Activated CD8-positive, alpha-beta memory T cell treated with anti-CD3 and anti-CD28 coated beads, Interleukin-2, amount 50 U/mL, for 24 hours (primary cell): ENCODE results near the gene MAK.
"Not testable (repeated sequence)": the region's sequence is repeated elsewhere in the genome, so short reads cannot be mapped to it uniquely, and the experiment has no call there.

Source experiments
- DNase-seq: peaks from one replicate; pipeline ENCODE4 v3.0.0-alpha.2; 2020; ENCODE audit errors: extremely low read depth

Gene MAK

DNA sequence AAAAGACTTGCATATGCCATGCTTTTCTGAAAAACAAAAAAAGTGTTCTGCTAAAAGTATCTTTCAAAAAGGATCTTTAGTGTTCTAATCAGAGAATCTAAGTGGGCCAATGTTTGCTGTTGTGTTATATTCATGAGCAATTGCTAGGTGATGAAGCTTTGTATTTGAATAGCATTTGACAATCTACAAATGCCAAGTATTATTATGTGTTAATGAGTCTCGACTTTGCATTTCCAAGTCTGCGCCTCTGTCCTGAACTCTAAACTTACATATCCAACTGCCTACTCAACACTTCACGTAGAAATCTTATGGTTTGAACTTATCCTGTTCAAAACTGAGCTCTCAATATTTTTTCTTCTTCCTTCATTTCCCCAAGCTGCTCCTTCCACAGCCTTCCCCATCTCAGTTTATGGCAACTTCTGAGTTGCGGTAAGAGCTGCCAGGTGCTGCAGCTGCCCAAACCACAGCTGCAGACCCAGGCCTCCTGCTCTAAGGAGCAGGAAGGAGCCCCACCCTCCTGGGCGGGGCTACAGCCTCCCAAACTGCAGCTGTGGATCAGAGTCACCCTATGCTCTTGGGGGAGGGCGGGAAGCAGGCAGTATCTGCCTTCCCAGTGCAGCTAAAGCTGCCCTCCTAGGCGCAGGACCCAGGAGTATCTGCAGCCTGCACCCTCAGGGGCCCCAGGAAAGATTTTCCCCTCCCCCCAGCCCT, 16.7 kb upstream of the MAK start:
- no peak for DNase-seq

DNA sequence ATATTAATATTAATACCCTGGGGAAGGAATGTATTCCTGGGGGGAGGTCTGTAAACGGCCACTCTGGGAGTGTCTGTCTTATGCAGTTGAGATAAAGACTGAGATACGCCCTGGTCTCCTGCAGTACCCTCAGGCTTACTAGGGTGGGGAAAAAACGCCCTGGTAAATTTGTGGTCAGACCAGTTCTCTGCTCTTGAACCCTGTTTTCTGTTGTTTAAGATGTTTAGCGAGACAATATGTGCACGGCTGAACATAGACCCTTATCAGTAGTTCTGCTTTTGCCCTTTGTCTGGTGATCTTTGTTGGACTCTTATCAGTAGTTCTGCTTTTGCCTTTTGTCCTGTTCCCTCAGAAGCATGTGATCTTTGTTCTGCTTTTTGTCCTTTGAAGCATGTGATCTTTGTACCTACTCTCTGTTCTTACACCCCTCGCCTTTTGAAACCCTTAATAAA, 15.5 kb upstream of the MAK start:
- not testable (repeated sequence) for DNase-seq

DNA sequence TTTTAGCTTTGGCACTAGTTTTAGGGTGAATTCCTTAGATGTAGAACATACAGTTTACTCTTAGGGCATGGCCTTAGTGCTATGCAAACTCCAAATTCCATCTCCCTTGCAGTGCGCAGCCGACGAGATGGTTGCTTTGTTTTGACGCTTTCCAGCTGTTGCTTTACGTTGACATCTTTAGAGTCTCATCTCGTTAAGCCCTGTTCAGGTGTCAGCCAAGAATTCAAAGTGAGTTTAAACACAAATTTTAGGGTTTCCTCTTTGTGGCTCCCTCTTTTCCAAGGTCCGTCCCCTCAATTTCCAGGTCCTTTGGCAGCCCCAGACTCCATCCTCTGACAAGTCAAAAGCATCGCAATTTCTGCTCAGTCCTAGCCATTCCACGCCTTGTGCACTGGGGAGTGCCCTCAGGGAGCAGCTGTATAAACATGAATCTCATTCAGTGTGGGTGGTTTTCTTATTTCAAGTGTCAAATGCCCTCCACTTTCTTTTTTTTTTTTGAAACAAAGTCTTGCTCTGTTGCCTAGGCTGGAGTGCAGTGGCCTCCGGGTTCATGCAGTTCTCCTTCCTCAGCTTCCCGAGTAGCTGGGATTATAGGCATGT, 14.1 kb upstream of the MAK start:
- DNase-seq, result no peak

DNA sequence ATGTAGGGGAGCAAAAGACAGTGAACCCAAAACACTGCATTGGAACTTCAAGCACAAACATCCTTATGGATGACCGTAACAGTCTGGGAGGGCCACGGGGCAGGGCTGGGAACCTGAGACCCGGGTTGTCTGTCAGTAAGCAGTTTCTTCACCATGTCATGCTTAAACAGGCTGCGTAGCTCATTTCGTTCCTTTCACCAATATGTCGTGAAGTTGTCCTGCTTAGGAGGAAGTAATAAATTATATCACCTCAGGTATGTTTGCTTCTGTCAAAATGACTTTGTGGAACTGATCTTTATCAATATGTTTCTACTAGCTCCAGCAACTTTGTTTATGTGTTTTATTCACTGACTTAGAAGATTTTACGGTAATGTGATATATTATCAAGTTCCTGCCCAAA, 12.4 kb upstream of the MAK start:
- DNase-seq, result no peak

DNA sequence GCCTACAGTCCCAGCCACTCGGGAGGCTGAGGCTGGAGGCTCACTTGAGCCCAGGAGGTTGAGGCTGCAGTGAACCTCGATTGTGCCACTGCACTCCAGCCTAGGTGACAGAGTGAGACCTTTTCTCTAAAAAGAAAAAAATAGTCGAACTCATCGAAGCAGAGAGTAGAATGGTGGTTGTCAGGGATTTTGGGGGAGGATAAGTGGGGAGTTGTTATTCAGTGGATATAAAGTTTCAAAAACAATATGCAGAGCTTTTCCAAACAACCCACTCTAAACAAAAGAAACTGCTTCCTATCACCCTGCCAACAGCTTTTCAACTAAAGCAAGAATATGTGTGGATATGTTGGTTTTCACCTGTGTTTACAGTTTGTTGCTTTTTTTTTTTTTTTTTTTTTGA, 11.6 kb upstream of the MAK start:
- no peak for DNase-seq

DNA sequence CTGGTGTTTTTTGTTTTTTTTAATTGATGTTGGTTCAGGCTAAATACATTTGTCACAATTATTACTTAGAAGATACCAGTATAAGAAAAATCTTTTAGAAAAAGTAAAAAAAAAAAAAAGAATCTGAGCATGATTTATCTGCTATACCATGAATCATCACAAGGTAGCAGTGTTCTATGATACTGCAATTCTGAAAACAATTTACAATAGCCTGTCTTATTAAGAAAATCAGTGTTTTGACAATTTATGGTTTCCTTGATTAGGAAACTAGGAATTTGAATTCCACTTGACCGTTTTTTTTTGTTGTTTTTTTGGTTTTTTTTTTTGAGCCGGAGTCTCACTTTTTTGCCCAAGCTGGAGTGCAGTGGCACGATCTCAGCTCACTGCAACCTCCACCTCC, 9.3 kb upstream of the MAK start:
- DNase-seq, result no peak

- no peak for DNase-seq
These were observed 5.2 kb upstream of the MAK start for GRCh38 chr6:10843554-10843953.

DNA sequence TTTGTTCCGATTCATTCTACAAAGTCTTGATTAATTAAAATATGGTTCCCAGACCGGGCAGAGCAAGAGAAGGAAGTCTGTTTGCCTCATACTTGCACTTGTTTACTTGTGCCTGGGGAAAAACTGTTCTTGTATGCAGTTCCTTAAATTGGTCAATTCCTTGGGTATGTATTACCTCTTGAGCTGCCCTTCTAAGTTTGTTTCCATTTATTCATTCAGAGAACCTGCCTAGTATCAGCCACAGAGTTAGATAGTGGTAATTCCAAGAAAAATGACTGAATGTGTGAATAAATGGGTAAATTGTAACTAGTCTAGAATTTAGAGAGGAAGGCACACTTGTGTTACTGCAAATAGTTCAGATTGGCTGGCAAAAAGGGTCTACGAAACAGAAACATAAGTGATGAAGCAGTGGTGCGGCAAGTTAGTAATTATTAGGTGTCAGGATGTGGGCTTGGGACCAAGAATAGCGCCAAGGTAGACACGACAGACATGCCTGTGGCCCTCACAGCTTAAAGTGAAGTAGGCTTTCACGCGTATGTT, 525 bp upstream of the MAK start:
- DNase-seq, result no peak

GRCh38 chr6:10837622-10837994, 731 bp downstream of the MAK start:
- DNase-seq, result no peak

- DNase-seq, result no peak
These were observed 1.2 kb downstream of the MAK start for GRCh38 chr6:10837009-10837621.

DNA sequence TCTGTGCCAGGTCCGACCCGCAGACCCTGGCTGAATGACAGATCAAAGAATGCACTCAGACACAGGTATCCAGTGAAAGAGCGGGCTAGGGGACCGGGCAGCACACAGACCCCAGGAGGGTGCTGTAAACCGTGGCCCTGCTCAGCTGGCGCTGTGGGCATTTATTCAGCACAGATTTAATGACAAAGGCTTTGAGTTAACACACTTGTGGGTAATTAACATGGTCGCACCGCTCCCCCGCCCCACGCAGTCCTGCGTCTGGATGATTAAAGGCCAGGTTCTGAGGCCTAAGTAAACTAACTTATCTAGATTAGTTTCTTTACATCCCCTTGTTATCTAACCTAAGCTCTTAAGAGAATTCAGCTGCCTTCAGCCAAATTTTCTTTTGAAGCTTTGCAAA, 3.5 kb downstream of the MAK start:
- DNase-seq, result no peak

GRCh38 chr6:10831609-10832008, 6.7 kb downstream of the MAK start:
- no peak for DNase-seq

DNA sequence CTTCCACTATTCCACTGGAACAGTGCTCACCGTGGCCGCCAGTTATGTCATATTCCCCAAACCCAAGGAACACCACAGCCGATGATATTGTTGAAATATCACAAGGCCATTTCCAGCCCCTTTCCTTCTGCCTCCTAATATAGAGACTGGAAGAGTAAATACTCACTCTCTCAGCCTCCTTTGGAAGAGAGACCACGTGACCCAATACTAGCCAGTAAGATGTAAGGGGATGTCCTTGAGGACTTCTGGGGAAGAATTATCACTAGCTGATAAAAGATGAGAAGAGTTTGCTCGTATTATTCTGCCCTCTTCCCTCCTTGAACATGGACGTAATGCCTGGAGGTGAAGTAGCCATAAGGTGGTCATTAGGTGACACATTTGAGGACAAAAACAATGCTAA, 13.5 kb downstream of the MAK start:
- no peak for DNase-seq

GRCh38 chr6:10824297-10824696, 14.0 kb downstream of the MAK start:
- DNase-seq, result no peak

DNA sequence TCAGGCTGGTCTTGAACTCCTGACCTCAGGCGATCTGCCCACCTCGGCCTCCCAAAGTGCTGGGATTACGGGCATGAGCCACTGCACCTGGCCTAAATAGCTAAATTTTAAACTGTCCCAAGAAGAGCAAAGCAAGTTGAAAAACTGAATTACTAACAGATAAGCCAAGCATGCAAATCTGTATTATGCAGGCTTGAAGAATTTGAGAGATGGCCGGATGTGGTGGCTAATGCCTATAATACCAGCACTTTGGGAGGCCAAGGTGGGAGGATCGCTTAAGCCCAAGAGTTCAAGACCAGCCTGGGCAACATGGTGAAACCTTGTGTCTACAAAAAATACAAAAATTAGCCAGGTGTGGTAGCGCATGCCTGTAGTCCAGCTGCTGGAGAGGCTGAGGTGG, 24.2 kb downstream of the MAK start:
- not testable (repeated sequence) for DNase-seq

GRCh38 chr6:10809098-10809497, 29.2 kb downstream of the MAK start:
- no peak for DNase-seq

DNA sequence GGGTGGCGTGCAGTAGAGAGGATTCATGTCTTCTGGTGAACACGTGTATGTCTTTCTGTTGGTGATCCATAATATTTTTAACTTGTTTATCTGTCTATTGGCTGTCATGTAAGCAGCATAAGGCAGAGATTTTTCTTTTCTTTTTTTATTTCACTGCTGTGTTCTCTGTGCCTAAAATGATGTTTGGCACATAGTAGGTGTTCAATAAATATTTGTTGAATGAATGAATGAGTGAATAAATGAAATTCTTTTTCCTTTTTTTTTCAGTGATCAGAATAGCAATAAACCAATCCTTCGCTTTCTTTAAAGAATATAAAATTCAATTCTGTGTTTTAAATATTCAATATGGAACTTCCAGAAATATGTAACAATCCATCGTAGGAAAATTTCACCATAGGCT, 30.0 kb downstream of the MAK start:
- DNase-seq, result no peak

DNA sequence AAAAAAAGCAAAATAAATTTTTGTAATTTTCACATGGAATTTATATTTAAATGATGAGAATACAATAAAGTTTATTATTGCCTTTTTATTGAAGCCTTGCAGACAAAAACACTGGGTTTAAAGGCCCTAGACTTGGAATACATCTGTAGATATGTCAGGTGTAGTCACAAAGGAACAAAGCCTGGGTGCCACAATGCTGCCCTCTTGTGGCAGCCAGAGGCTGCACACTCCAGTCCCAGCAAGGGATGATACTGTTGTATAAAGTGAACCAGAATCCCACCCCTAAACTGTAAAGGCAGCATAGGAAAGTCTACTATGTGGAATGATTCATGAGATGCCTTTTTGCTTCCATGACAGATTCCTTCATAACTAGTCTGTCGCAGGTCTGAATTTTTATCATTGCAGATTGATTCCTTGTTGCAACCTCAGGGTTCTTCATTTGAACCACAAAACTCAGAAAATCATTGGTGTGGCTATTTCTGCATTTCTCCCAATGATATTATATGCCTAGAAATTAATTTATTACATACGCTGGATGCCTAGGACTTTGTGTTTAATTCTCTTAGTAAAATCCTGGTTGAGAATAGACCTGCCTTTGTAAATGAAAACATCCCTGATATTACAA, 37.0 kb downstream of the MAK start:
- DNase-seq, result peak; percentile 20

DNA sequence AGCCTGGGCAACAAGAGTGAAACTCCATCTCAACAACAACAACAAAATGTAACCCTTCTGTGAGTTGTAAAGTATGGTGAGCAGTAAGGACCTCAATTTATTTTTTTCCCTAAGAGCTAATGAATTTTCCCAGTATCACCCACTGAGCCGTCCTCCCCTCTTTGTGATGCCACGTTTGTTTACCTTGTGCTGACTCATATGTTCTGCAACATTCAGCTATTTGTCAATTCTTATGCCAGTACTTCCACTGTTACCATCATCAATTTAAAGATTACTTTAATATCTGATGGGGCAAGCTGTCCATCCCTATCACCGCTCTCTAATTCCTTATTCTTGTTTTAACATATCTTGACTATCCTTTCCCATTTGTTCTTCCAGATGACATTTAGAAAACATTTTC, 37.5 kb downstream of the MAK start:
- DNase-seq, result no peak

DNA sequence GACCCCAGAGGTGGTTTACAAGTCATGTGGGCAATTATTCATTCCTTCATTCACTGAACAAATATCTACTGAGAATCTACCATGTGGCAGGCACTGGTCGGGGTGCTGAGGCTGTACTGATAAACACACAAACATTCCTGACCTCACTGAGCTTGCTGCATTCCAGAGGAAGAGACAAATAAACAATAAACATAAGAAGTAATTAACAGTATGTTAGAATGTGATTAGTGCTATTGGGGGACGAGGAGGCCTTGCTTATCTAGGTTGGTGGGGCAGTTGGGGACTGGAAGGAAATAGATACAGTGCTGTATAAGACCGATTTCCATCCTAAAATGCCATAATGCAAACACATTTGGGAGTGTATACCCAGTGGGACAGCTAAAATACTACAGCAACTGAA, 44.1 kb downstream of the MAK start:
- no peak for DNase-seq

DNA sequence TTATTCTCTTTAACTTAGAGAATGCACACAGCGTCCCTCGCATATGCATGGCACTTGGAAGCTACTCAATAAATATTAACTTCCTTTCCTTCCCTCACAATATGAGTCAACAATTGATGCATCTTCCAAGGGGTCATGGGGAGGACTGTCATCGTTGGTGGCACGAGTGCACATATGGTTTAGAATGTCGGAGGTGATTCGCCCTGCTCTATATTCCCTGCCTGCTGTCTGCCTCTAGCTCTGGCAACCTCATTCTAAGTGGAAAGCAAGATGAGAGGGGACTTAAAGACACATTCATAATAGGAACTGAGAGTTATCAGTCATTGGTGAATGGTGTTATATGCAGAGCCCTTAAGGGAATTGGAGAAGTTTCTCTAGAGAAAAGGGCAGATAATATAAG, 44.6 kb downstream of the MAK start:
- DNase-seq, result no peak

GRCh38 chr6:10793035-10793434, 45.3 kb downstream of the MAK start:
- DNase-seq, result no peak

GRCh38 chr6:10792101-10792500, 46.2 kb downstream of the MAK start:
- no peak for DNase-seq
